Stimulated activated CD8-positive, alpha-beta memory T cell treated with anti-CD3 and anti-CD28 coated beads, Interleukin-2, amount 100 ng/mL, for 1 hour (primary cell): ENCODE results near the gene SLC29A1.

Experiments used
- DNase-seq, 2 donors: peaks; one replicate each; pipeline ENCODE4 v3.0.0-alpha.2; 2020; ENCODE audit warnings: low read depth in 2 of 2

Gene SLC29A1

GRCh38 chr6:44237021-44237812 is 13.8 kb downstream of the SLC29A1 start:
- peak; percentile 34 to 53 for DNase-seq

- DNase-seq: peak; percentile 59 to 60
These were observed 14.5 kb downstream of the SLC29A1 start for GRCh38 chr6:44237813-44238433.

- DNase-seq: no peak
These were observed 15.4 kb downstream of the SLC29A1 start for GRCh38 chr6:44238687-44239350.

- DNase-seq: no peak
These were observed 19.9 kb downstream of the SLC29A1 start for GRCh38 chr6:44243345-44243744.

GRCh38 chr6:44245391-44245911 is 22.1 kb downstream of the SLC29A1 start:
- DNase-seq: no peak

GRCh38 chr6:44245912-44246662 is 22.7 kb downstream of the SLC29A1 start:
- DNase-seq: peak; percentile 59 to 71

GRCh38 chr6:44246663-44247337 is 23.4 kb downstream of the SLC29A1 start, which contains the start of gene HSP90AB1:
Gene HSP90AB1, plus strand, starts transcription at chr6:44247101. Its CDS starts 1,529 bp downstream, at chr6:44248630.
- peak; percentile 84 to 88 for DNase-seq

GRCh38 chr6:44247338-44248302 is 24.2 kb downstream of the SLC29A1 start:
- DNase-seq: peak; percentile 77 to 85

GRCh38 chr6:44248579-44248978 is 25.2 kb downstream of the SLC29A1 start:
- no peak for DNase-seq

GRCh38 chr6:44249082-44249748 is 25.8 kb downstream of the SLC29A1 start:
- DNase-seq: no peak

GRCh38 chr6:44250067-44250717 is 26.8 kb downstream of the SLC29A1 start:
- no peak for DNase-seq

- no peak for DNase-seq
These were observed 27.3 kb downstream of the SLC29A1 start for GRCh38 chr6:44250718-44251123.

GRCh38 chr6:44251576-44252524 is 28.5 kb downstream of the SLC29A1 start:
- no peak for DNase-seq

GRCh38 chr6:44253307-44254101 is 30.1 kb downstream of the SLC29A1 start:
- DNase-seq: no peak

- no peak for DNase-seq
These were observed 31.1 kb downstream of the SLC29A1 start for GRCh38 chr6:44254191-44255104.
